ENCODE measurements around the gene PLG. TPM values are rescaled to one million over a fixed set of nuclear protein-coding genes. Genes with fewer than 3 reads are reported as not detected.
"Not testable (repeated sequence)": the region's sequence is repeated elsewhere in the genome, so short reads cannot be mapped to it uniquely, and the experiment has no call there.

Gene PLG
- under 1 TPM in 1 of 2 donors, not detected in 1; 0.64 TPM for total RNA-seq

DNA sequence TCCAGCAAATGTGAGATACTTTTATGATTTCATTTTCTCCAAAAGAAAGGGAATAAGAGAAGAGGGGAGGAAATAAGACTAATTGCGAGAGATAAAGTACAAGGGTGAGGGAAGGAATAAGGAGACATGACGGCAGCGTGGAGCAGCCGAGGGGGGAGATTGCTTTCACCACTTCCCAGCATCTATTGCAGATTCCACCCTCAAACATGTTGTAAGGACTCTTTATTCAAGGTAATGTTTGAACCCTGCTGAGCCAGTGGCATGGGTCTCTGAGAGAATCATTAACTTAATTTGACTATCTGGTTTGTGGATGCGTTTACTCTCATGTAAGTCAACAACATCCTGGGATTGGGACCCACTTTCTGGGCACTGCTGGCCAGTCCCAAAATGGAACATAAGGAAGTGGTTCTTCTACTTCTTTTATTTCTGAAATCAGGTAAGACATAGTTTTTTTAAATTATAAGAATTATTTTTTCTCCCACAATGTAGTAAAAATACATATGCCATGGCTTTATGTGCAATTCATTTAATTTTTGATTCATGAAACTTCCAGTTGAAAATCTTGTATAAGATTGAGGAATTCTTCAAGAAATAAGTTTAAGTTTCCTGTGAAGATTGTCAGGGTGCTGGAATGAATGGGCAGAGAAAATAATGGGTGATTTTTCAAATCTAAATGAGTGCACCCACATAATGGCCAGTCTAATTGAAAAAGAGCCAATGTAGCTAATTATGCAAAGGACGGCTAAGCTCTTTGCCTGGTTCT is at the start of gene PLG:
TSS of gene PLG (plus strand) at position 327 of the 763 bp plus-strand sequence. CDS start at position 388, 61 bp downstream.
- DNase-seq (ENCODE audit: low spot score); H3K27ac Mint-ChIP-seq; H3K36me3 Mint-ChIP-seq; H3K9me3 Mint-ChIP-seq; ATAC-seq; H3K4me1 Mint-ChIP-seq (ENCODE audit: low read depth in 2 of 2); H3K4me3 Mint-ChIP-seq: not testable (repeated sequence)
- peaks cover 17 to 25% of the 10 kb centered on the region in 2 donors for H3K27me3 Mint-ChIP-seq

GRCh38 chr6:160659562-160659961 is 42.5 kb upstream of the PLG start:
- DNase-seq (ENCODE audit: low spot score) (no peak), ATAC-seq (peak in 1 of 2 donors; percentile 55)
- Mint-ChIP-seq H3K36me3 (no peaks in the 10 kb centered on the region), H3K4me1 (ENCODE audit: low read depth in 2 of 2) (no peaks in the 10 kb centered on the region), H3K4me3 (no peak overlapping the region), H3K27ac (no peak overlapping the region), H3K27me3 (peaks cover 16 to 38% of the 10 kb centered on the region in 2 donors), H3K9me3 (no peaks in the 10 kb centered on the region)

DNA sequence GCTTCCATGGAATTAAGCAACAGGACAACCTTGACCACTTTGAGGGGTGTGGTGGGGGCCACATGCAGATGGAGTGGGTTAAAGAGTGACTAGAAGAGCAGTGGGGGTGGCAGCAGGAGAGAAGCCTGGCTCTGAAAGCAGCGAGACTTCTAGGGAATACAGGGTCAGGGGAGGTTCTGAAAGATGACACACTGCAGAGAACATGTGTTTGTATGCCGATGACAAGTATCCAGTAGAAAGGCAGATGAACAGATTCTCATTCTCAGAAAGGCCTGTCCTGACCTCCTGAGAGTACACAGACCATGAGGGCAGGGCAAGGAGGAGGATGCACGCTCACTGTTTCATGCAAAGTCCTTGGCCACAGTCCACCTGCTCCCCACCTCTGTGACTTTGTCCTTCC is 40.8 kb upstream of the PLG start:
- H3K4me3 Mint-ChIP-seq, result no peak overlapping the region
- peaks cover 16 to 44% of the 10 kb centered on the region in 2 donors for H3K27me3 Mint-ChIP-seq
- DNase-seq (ENCODE audit: low spot score), result no peak
- H3K9me3 Mint-ChIP-seq, result no peaks in the 10 kb centered on the region
- no peak overlapping the region for H3K27ac Mint-ChIP-seq
- ATAC-seq, result no peak
- no peaks in the 10 kb centered on the region for H3K4me1 Mint-ChIP-seq (ENCODE audit: low read depth in 2 of 2)
- H3K36me3 Mint-ChIP-seq, result no peaks in the 10 kb centered on the region

DNA sequence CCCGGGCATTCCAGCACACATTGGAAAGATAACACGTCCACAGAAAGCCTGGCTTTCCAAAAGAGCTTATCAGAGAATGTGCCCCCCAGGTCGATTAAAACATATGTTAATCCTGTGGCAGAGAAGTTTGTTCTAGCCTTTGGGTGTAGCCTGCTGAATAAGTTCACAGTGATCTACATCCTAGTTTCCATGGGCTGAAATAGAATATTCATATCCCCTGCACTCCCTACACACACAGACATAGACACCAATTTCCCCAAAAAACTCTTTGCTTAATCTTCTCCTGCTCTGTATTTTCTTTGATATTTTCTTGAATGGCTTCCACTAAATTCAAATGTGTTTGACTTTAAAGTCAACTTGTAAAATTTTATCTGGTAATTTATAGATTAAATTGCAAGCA is 39.6 kb upstream of the PLG start:
- no peak for ATAC-seq
- H3K4me3 Mint-ChIP-seq, result no peak overlapping the region
- H3K27me3 Mint-ChIP-seq, result peaks cover 16 to 45% of the 10 kb centered on the region in 2 donors
- H3K36me3 Mint-ChIP-seq, result no peaks in the 10 kb centered on the region
- no peak for DNase-seq (ENCODE audit: low spot score)
- no peak overlapping the region for H3K27ac Mint-ChIP-seq
- no peaks in the 10 kb centered on the region for H3K4me1 Mint-ChIP-seq (ENCODE audit: low read depth in 2 of 2)
- no peaks in the 10 kb centered on the region for H3K9me3 Mint-ChIP-seq

DNA sequence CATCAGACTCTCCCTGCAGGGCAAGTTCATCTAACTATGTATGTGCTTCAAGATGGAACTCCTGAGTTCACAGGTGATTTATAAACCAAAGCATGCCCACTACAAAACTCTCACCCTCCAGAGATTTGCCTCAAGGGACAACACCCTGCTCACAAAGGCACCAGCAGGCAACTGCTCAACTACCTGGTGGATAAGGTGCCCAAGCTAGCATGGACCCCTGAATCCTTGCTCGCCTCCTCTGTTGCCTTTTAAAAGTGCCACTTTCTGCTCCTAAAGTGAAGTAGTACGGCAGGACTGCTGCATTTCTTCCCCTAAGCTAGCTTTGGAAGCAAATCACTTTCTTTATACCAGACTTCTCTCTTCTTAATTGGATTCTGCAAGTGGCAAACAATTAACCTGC is 39.2 kb upstream of the PLG start:
- Mint-ChIP-seq H3K4me3 (no peak overlapping the region), H3K27me3 (peaks cover 16 to 43% of the 10 kb centered on the region in 2 donors), H3K36me3 (no peaks in the 10 kb centered on the region), H3K27ac (no peak overlapping the region), H3K9me3 (no peaks in the 10 kb centered on the region), H3K4me1 (ENCODE audit: low read depth in 2 of 2) (no peaks in the 10 kb centered on the region)
- no peak for DNase-seq (ENCODE audit: low spot score)
- no peak for ATAC-seq

DNA sequence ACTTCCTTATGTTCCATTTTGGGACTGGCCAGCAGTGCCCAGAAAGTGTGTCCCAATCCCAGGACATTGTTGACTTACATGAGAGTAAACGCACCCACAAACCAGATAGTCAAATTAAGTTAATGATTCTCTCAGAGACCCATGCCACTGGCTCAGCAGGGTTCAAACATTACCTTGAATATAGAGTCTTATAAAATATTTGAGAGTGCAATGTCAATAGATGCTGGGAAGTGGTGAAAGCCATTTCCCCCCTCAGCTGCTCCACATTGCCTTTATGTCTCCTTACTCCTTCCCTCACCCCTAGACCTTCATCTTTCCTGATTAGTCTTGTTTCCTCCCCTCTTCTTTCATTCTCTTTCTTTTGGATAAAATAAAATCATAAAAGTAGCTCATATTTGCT is 37.8 kb upstream of the PLG start, which contains the start of gene LPA:
TSS of gene LPA (minus strand) at position 78 of the 400 bp plus-strand sequence. CDS start at position 17, 61 bp downstream.
- not testable (repeated sequence) for H3K36me3 Mint-ChIP-seq, ATAC-seq

DNA sequence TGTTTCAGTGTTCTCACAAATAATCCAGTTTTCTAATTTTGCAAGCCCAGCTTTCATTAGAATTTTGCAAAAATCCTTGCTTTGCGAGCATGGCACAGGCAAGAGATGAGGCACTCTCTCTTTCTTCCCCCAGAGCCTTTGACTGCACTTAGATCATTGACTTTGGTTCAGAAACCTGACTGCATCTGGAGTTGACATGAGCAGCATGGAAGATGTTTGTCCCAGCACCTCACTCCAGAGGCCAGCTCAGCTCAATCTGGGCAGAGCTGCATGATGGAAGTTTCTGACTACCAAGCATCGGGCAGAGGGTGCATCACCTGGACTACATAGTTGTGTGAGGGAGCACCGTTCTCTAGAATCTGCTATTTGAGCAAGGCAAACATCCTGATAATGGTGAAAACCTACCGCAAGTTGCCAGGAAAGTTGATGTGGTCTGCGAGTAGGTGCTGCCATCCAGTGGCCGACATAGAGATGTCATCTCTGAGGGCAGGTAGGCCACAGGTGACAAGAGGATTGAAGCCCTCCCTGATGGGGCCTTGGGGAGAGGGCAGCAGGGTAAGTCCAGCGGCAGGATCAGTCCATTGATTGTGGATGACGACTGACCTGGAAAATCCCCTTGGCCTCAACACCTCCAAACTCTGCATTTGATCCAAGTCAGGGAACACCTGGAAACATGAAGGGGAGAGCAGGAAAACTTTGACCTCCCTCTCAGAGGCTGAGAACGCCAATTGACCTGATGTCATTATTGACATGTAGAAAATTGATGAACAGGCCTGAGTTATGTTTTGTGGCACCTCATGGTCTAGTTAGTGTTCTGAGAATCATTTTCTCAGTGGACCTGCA is 34.2 kb upstream of the PLG start:
- H3K4me3 Mint-ChIP-seq, result no peak overlapping the region
- H3K27me3 Mint-ChIP-seq, result peaks cover 10 to 41% of the 10 kb centered on the region in 2 donors
- H3K27ac Mint-ChIP-seq, result no peak overlapping the region
- peaks cover 7% of the 10 kb centered on the region for H3K36me3 Mint-ChIP-seq
- no peaks in the 10 kb centered on the region for H3K4me1 Mint-ChIP-seq (ENCODE audit: low read depth in 2 of 2)
- H3K9me3 Mint-ChIP-seq, result peaks cover 6% of the 10 kb centered on the region
- ATAC-seq (no peak), DNase-seq (ENCODE audit: low spot score) (no peak)

More for the DNA sequence above, 37.8 kb upstream of the PLG start, which contains the start of gene LPA:
- not testable (repeated sequence) for H3K4me1 Mint-ChIP-seq (ENCODE audit: low read depth in 2 of 2); DNase-seq (ENCODE audit: low spot score); H3K27ac Mint-ChIP-seq; H3K4me3 Mint-ChIP-seq; H3K9me3 Mint-ChIP-seq
- H3K27me3 Mint-ChIP-seq, result peaks cover 16 to 34% of the 10 kb centered on the region in 2 donors

DNA sequence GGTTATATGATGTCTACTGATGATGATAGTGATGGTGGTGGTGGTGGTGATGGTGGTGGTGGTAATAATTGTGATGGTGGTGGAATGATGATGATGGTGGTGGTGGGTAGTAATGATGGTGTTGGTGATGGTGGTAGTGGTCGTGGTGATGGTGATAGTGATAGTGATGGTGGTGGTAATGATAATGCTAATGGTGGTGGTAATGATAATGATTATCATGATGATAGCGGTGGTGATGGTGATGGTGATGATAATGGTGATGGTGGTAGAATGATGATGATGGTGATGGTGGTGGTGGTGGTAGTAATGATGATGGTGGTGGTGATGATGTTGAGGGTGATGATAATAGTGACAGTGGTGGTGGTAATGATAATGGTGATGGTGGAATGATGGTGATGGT is 33.5 kb upstream of the PLG start:
- no peak overlapping the region for H3K4me3 Mint-ChIP-seq
- H3K27ac Mint-ChIP-seq, result no peak overlapping the region
- DNase-seq (ENCODE audit: low spot score), result no peak
- no peak for ATAC-seq
- H3K9me3 Mint-ChIP-seq, result peaks cover 11% of the 10 kb centered on the region
- H3K27me3 Mint-ChIP-seq, result peaks cover 10 to 41% of the 10 kb centered on the region in 2 donors
- H3K36me3 Mint-ChIP-seq, result peaks cover 13% of the 10 kb centered on the region
- no peaks in the 10 kb centered on the region for H3K4me1 Mint-ChIP-seq (ENCODE audit: low read depth in 2 of 2)

DNA sequence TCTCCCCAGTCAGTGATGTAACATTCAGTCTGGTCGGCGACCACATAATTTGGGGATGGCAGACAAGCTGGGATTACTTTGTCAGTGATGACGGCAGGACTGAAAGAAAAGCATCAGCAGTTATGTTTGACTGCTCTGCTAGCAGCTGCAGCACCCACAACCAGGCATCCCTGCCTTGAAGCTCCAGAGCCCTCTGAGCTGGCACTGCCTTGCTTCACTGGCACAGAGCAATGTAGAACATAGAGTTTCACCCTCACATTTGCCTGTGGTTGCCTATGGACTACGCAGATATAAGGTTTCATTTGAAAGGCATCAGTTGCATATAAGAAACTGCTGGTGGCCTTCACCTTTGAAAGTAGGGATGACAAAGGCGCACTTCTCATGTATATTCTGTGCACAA is 25.6 kb upstream of the PLG start:
- DNase-seq (ENCODE audit: low spot score); H3K4me3 Mint-ChIP-seq; H3K27ac Mint-ChIP-seq; ATAC-seq; H3K4me1 Mint-ChIP-seq (ENCODE audit: low read depth in 2 of 2): not testable (repeated sequence)
- peaks cover 20 to 51% of the 10 kb centered on the region in 2 donors for H3K27me3 Mint-ChIP-seq
- H3K36me3 Mint-ChIP-seq, result peaks cover 13% of the 10 kb centered on the region
- H3K9me3 Mint-ChIP-seq, result peaks cover 11% of the 10 kb centered on the region

GRCh38 chr6:160678230-160678629 is 23.8 kb upstream of the PLG start:
- no peak overlapping the region for H3K4me3 Mint-ChIP-seq
- no peak for DNase-seq (ENCODE audit: low spot score)
- no peaks in the 10 kb centered on the region for H3K4me1 Mint-ChIP-seq (ENCODE audit: low read depth in 2 of 2)
- no peak for ATAC-seq
- peaks cover 2% of the 10 kb centered on the region for H3K9me3 Mint-ChIP-seq
- H3K36me3 Mint-ChIP-seq, result peaks cover 2% of the 10 kb centered on the region
- H3K27ac Mint-ChIP-seq, result no peak overlapping the region
- peaks cover 12 to 33% of the 10 kb centered on the region in 2 donors for H3K27me3 Mint-ChIP-seq

DNA sequence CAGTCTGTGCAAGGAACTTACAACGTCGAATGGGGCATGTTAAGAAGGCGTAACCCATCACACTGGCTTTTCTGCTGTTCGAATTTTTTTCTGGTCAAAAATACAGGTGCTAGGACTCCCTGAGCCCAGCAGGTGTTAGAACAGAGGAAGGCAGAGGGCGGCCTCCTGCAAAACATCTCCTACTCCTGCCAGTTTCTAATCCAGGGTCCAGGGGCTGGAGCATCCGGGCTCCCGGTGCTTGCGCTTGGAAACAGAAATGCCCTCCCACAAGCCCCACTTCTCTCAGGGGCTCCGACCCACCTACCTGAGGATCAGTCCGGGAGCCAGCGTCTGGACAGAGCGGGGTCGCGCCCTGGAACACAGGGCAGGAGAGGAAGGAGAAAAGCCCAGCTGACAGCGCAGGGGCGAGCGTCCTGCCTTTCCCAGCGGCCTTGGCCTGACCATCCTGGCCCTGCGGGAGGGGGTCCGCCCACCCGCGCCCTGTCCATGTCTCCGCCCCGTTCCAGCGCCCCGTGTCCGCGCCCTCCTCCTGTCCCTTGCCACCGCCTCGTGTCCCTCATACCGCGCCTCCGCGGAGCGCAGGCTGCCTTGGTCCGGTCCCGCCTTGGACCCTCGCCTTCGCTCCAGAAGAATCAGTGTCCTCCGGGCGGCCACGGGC is 23.2 kb upstream of the PLG start:
- H3K27me3 Mint-ChIP-seq, result peaks cover 11 to 32% of the 10 kb centered on the region in 2 donors
- ATAC-seq, result peak; percentile 36 to 49
- no peaks in the 10 kb centered on the region for H3K4me1 Mint-ChIP-seq (ENCODE audit: low read depth in 2 of 2)
- no peak overlapping the region for H3K4me3 Mint-ChIP-seq
- no peak for DNase-seq (ENCODE audit: low spot score)
- no peak overlapping the region for H3K27ac Mint-ChIP-seq
- H3K36me3 Mint-ChIP-seq, result no peaks in the 10 kb centered on the region
- H3K9me3 Mint-ChIP-seq, result no peaks in the 10 kb centered on the region

- Mint-ChIP-seq H3K27ac (no peak overlapping the region), H3K4me3 (no peak overlapping the region), H3K9me3 (no peaks in the 10 kb centered on the region), H3K4me1 (ENCODE audit: low read depth in 2 of 2) (no peaks in the 10 kb centered on the region), H3K36me3 (no peaks in the 10 kb centered on the region), H3K27me3 (peaks cover 8 to 28% of the 10 kb centered on the region in 2 donors)
- no peak for DNase-seq (ENCODE audit: low spot score)
- no peak for ATAC-seq
Observed at GRCh38 chr6:160679402-160679769, 22.7 kb upstream of the PLG start.

GRCh38 chr6:160685101-160685761 is 16.8 kb upstream of the PLG start:
- peaks cover 3 to 32% of the 10 kb centered on the region in 2 donors for H3K27me3 Mint-ChIP-seq
- not testable (repeated sequence) for ATAC-seq; H3K9me3 Mint-ChIP-seq; H3K36me3 Mint-ChIP-seq; DNase-seq (ENCODE audit: low spot score); H3K27ac Mint-ChIP-seq; H3K4me1 Mint-ChIP-seq (ENCODE audit: low read depth in 2 of 2); H3K4me3 Mint-ChIP-seq
